GM23338 (cell line): ENCODE measurements around the gene BRF1.

Experiments used
- CREB1 ChIP-seq: fragments of 250-450 bp; sonication (Bioruptor Pico); IDR thresholded peaks from 2 replicates; pipeline ENCODE4 v1.5.0; 2020; ENCODE audit warnings: low read depth, mild to moderate bottlenecking, moderate library complexity
- EZH2 ChIP-seq: fragments of 200-600 bp; sonication (generic); IDR thresholded peaks from one replicate; pipeline ENCODE4 v1.8.0; 2017; ENCODE audit warnings: antibody characterized with exemption, mild to moderate bottlenecking, low read depth; ENCODE audit not compliant: unreplicated experiment
- EZH2phosphoT487 ChIP-seq: fragments of 200-600 bp; sonication (generic); IDR thresholded peaks from one replicate; pipeline ENCODE4 v1.8.1; 2018; ENCODE audit warnings: antibody characterized with exemption; ENCODE audit not compliant: unreplicated experiment
- JUNB ChIP-seq: IDR thresholded peaks from one replicate; pipeline ENCODE4 v1.6.1; 2016; ENCODE audit warnings: antibody characterized with exemption; ENCODE audit not compliant: unreplicated experiment
- POLR2AphosphoS5 ChIP-seq: IDR thresholded peaks from 2 replicates; pipeline ENCODE4 v1.6.1; 2016; ENCODE audit warnings: antibody characterized with exemption, low read depth
- STAT1 ChIP-seq: IDR thresholded peaks from one replicate; pipeline ENCODE4 v1.6.1; 2016; ENCODE audit warnings: antibody characterized with exemption; ENCODE audit not compliant: unreplicated experiment
- ZNF331 ChIP-seq: fragments of 250-450 bp; sonication (Bioruptor Pico); IDR thresholded peaks from 2 replicates; pipeline ENCODE4 v1.5.0; 2020; ENCODE audit warnings: low read depth, mild to moderate bottlenecking, moderate library complexity
- TF ChIP-seq, protein P1 (sequence below), 2 experiments: fragments of 200-600 bp in 1 of 2; sonication (generic) in 1 of 2; conservative IDR thresholded peaks; 2 replicates each; pipeline versions ENCODE4 v1.5.1 to v1.6.1; 2016 to 2017; ENCODE audit warnings: antibody characterized with exemption in 2 of 2, low read depth in 2 of 2, mild to moderate bottlenecking in 2 of 2, moderate library complexity in 1 of 2
- TF ChIP-seq, protein P2 (sequence below): IDR thresholded peaks from one replicate; pipeline ENCODE4 v1.6.1; 2018; ENCODE audit warnings: antibody characterized with exemption; ENCODE audit not compliant: unreplicated experiment
- TF ChIP-seq, protein P3 (sequence below): IDR thresholded peaks from 2 replicates; pipeline ENCODE4 v1.6.1; 2016; ENCODE audit warnings: antibody characterized with exemption

DNA sequence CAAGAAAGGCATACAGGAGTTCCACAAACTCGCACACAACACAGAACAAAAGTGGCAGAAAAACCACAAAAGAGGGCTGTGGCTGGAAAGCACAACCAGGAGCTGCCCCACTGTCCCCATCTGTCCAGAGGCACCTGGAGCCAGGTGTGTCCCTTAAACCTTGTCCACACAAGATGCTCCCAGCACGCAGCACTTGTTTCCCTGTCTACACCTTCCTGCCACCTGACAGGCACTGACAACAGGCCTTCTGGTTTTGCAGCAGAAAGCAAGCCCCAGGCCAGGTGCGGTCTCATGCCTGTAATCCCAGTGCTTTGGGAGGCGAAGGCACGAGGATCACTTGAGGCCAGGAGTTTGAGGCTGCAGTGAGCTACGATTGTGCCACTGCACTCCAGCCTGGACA is 48.9 kb downstream of the BRF1 start:
- TF ChIP-seq, protein P1, sequence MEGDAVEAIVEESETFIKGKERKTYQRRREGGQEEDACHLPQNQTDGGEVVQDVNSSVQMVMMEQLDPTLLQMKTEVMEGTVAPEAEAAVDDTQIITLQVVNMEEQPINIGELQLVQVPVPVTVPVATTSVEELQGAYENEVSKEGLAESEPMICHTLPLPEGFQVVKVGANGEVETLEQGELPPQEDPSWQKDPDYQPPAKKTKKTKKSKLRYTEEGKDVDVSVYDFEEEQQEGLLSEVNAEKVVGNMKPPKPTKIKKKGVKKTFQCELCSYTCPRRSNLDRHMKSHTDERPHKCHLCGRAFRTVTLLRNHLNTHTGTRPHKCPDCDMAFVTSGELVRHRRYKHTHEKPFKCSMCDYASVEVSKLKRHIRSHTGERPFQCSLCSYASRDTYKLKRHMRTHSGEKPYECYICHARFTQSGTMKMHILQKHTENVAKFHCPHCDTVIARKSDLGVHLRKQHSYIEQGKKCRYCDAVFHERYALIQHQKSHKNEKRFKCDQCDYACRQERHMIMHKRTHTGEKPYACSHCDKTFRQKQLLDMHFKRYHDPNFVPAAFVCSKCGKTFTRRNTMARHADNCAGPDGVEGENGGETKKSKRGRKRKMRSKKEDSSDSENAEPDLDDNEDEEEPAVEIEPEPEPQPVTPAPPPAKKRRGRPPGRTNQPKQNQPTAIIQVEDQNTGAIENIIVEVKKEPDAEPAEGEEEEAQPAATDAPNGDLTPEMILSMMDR (conservative IDR thresholded peaks at IDR 0.05; ENCODE audit: low read depth in 2 of 2): no peak
- no peak for TF ChIP-seq EZH2
- TF ChIP-seq POLR2AphosphoS5: no peak
- TF ChIP-seq, protein P2, sequence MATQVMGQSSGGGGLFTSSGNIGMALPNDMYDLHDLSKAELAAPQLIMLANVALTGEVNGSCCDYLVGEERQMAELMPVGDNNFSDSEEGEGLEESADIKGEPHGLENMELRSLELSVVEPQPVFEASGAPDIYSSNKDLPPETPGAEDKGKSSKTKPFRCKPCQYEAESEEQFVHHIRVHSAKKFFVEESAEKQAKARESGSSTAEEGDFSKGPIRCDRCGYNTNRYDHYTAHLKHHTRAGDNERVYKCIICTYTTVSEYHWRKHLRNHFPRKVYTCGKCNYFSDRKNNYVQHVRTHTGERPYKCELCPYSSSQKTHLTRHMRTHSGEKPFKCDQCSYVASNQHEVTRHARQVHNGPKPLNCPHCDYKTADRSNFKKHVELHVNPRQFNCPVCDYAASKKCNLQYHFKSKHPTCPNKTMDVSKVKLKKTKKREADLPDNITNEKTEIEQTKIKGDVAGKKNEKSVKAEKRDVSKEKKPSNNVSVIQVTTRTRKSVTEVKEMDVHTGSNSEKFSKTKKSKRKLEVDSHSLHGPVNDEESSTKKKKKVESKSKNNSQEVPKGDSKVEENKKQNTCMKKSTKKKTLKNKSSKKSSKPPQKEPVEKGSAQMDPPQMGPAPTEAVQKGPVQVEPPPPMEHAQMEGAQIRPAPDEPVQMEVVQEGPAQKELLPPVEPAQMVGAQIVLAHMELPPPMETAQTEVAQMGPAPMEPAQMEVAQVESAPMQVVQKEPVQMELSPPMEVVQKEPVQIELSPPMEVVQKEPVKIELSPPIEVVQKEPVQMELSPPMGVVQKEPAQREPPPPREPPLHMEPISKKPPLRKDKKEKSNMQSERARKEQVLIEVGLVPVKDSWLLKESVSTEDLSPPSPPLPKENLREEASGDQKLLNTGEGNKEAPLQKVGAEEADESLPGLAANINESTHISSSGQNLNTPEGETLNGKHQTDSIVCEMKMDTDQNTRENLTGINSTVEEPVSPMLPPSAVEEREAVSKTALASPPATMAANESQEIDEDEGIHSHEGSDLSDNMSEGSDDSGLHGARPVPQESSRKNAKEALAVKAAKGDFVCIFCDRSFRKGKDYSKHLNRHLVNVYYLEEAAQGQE: no peak
- TF ChIP-seq ZNF331 (CRISPR knock-in tag): no peak
- TF ChIP-seq, protein P3, sequence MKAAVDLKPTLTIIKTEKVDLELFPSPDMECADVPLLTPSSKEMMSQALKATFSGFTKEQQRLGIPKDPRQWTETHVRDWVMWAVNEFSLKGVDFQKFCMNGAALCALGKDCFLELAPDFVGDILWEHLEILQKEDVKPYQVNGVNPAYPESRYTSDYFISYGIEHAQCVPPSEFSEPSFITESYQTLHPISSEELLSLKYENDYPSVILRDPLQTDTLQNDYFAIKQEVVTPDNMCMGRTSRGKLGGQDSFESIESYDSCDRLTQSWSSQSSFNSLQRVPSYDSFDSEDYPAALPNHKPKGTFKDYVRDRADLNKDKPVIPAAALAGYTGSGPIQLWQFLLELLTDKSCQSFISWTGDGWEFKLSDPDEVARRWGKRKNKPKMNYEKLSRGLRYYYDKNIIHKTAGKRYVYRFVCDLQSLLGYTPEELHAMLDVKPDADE: no peak
- no peak for TF ChIP-seq STAT1
- no peak for TF ChIP-seq CREB1 (CRISPR knock-in tag)
- no peak for TF ChIP-seq EZH2phosphoT487
- no peak for TF ChIP-seq JUNB
